ENCODE results near the gene GSTP1. TPM values are rescaled to one million over a fixed set of nuclear protein-coding genes. Genes with fewer than 3 reads are reported as not detected.
"Not testable (repeated sequence)": the region's sequence is repeated elsewhere in the genome, so short reads cannot be mapped to it uniquely, and the experiment has no call there.

GSTP1 gene
- total RNA-seq, 6 donors from 2014 or later, result 600 to 1,952 (median 1,144) TPM

DNA sequence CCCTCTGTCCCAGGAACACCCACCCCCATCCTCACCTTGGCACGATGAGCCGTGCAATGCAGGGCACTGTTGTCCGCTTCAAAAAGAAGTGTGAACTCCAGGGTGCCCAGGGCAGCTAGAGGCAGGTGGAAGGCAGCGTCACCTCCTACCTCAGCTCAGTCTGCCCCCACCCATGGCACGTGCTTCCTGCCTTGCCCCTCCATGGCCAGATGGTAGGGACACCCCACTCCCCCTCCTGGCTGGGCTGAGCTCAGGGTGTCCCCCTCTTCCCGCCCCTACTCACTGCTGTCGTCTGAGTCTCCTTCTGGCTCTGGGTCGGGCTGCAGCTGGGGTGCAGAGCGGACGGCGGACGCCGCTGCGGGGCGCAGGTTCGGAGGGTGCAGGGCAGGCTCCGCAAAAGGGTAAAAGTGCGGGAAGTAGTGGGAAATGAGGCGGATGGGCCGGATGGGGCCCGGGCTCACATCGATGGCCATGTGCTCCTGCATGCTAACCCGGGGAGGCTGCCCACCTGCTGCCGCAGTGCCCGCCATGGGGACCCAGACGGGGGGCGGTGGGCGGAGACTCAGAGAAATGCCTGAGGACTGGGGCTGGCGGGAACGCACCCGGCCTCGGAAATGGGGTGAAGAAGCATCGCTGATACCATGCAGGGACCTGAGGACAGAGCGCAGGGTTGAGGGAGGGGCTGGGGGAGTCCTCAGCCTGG is 32.3 kb downstream of the GSTP1 start:
- DNase-seq (peak in 1 of 2 donors; percentile 83), ATAC-seq (ENCODE audit: low FRiP score in 2 of 2) (no peak)
- 36 to 66% methylated on average over 4 to 31 of the region's 34 CpGs for WGBS, 2 donors
- Histone ChIP-seq H3K36me3 (peaks cover 4 to 21% (median 18%) of the 10 kb centered on the region in 4 donors), H3K4me1 (peaks cover 10 to 23% (median 20%) of the 10 kb centered on the region in 4 donors), H3K4me3 (no peak overlapping the region), H3K27ac (no peak overlapping the region), H3K27me3 (no peaks in the 10 kb centered on the region), H3K9me3 (no peaks in the 10 kb centered on the region)
- TF ChIP-seq EP300 (IDR thresholded peaks at IDR 0.05) (no peak), POLR2A (IDR thresholded peaks at IDR 0.05) (no peak), POLR2AphosphoS5 (IDR thresholded peaks at IDR 0.05) (no peak)
- TF ChIP-seq, protein P1, sequence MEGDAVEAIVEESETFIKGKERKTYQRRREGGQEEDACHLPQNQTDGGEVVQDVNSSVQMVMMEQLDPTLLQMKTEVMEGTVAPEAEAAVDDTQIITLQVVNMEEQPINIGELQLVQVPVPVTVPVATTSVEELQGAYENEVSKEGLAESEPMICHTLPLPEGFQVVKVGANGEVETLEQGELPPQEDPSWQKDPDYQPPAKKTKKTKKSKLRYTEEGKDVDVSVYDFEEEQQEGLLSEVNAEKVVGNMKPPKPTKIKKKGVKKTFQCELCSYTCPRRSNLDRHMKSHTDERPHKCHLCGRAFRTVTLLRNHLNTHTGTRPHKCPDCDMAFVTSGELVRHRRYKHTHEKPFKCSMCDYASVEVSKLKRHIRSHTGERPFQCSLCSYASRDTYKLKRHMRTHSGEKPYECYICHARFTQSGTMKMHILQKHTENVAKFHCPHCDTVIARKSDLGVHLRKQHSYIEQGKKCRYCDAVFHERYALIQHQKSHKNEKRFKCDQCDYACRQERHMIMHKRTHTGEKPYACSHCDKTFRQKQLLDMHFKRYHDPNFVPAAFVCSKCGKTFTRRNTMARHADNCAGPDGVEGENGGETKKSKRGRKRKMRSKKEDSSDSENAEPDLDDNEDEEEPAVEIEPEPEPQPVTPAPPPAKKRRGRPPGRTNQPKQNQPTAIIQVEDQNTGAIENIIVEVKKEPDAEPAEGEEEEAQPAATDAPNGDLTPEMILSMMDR (IDR thresholded peaks at IDR 0.05), result no peak

DNA sequence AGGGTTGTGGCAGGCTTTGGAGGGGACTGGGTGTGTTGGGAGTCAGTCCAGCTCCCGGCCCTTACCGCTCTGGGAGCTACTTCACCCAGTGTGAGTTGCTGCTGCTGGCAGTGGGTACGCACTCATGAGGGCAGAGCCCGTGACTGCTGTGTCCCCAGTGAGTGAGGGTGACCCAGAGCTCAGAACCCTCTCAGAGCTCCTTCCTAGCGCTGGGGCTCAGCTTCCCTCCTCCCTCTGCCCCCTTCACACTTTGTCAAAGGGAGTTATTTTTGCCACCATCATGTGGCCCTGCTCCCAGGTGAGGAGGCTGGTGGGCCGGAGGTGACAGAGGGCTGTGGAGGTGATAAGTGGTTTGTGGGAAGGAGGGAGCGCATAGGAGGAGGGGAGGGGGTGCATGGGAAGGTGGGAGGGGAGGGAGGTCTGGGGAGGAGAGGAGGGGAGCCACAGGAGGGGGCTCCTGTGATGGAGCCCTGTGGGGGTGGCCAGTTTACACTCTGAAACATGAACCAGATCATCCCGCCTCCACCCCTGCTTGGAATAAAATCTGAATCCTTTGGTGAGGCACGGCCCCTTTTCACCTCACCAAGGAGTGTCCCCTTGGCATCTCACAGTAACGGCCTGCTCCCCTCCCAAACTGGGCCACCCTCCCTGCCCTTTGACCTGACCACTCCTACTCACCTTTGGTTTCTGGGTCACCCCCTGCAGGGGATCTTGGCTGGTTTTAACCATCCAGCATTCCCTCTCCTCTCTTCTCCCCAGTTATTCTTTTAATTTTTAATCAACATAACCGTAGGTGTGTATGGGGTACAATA is 33.0 kb downstream of the GSTP1 start:
- H3K4me3 ChIP-seq, result no peak overlapping the region
- no peaks in the 10 kb centered on the region for H3K9me3 ChIP-seq
- H3K4me1 ChIP-seq, result peaks cover 10 to 23% (median 20%) of the 10 kb centered on the region in 4 donors
- DNase-seq (no peak), ATAC-seq (ENCODE audit: low FRiP score in 2 of 2) (no peak)
- no peak overlapping the region for H3K27ac ChIP-seq
- TF ChIP-seq, protein P1 (IDR thresholded peaks at IDR 0.05), result no peak
- TF ChIP-seq POLR2AphosphoS5 (IDR thresholded peaks at IDR 0.05), result no peak
- 32 to 49% methylated on average over 8 to 11 of the region's 11 CpGs for WGBS, 2 donors
- H3K27me3 ChIP-seq, result no peaks in the 10 kb centered on the region
- H3K36me3 ChIP-seq, result peaks cover 0 to 13% (median 11%) of the 10 kb centered on the region in 4 donors

DNA sequence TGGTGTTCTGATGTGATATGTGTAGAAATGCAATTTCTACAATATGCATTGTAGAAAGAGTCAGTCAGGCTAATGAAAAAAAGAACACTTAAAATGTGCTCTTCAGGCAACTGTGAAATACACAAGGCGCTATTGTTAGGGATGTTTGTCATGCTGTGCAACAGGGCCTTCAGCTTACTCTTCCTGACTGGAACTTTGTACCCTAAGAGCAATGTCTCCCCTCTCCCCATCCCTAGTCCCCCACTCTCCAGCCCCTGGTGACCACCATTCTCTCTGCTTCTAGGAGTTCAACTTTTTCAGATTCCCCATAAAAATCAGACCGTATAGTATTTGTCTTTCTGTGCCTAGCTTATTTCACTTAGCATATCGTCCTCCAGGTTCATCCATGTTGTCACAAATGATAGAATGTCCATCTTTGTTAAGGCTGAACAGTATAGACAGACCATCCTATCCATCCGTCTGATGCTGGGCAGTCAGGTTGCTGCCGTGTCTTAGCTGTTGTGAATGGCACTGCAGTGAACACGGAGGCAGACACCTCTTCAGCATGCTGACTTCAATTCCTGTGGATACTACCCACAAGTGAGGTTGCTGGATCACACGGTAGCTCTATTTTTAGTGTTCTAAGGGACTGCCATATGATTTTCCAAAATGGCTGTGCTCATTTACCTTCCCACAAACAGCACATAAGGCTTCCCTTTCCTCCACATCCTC is 33.8 kb downstream of the GSTP1 start:
- TF ChIP-seq, protein P1 (IDR thresholded peaks at IDR 0.05), result no peak
- TF ChIP-seq EP300 (IDR thresholded peaks at IDR 0.05), result no peak
- TF ChIP-seq POLR2AphosphoS5 (IDR thresholded peaks at IDR 0.05), result no peak
- TF ChIP-seq POLR2A (IDR thresholded peaks at IDR 0.05), result no peak
- H3K36me3 ChIP-seq, result peaks cover 0 to 6% (median 4%) of the 10 kb centered on the region in 4 donors
- no peak overlapping the region for H3K27ac ChIP-seq
- H3K4me3 ChIP-seq, result no peak overlapping the region
- WGBS, 2 donors, result 77 to 82% methylated on average over 7 of the region's 7 CpGs
- ATAC-seq (ENCODE audit: low FRiP score in 2 of 2), result no peak
- H3K4me1 ChIP-seq, result peaks cover 10 to 23% (median 20%) of the 10 kb centered on the region in 4 donors
- no peak for DNase-seq
- H3K27me3 ChIP-seq, result no peaks in the 10 kb centered on the region
- no peaks in the 10 kb centered on the region for H3K9me3 ChIP-seq

DNA sequence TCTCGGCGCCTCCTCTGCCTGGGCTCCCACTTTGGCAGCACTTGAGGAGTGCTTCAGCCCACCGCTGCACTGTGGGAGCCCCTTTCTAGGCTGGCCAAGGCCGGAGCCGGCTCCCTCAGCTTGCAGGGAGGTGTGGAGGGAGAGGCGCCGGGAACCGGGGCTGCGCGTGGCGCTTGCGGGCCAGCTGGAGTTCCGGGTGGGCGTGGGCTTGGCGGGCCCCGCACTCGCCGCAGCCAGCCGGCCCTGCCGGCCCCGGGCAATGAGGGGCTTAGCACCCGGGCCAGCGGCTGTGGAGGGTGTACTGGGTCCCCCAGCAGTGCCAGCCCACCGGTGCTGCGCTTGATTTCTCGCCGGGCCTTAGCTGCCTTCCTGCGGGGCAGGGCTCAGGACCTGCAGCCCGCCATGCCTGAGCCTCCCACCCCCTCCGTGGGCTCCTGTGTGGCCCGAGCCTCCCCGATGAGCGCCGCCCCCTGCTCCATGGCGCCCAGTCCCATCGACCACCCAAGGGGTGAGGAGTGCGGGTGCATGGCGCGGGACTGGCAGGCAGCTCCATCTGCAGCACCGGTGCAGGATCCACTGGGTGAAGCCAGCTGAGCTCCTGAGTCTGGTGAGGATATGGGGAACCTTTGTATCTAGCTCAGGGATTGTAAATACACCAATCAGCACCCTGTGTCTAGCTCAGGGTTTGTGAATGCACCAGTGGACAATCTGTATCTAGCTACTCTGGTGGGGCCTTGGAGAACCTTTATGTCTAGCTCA is 35.5 kb downstream of the GSTP1 start:
- peak in 1 of 2 donors; percentile 77 for DNase-seq
- not testable (repeated sequence) for H3K27me3 ChIP-seq; H3K27ac ChIP-seq; H3K36me3 ChIP-seq; H3K4me3 ChIP-seq; H3K9me3 ChIP-seq; ATAC-seq (ENCODE audit: low FRiP score in 2 of 2)
- 90 to 96% methylated on average over 17 to 18 of the region's 40 CpGs for WGBS, 2 donors
- H3K4me1 ChIP-seq, result peaks cover 5 to 16% (median 13%) of the 10 kb centered on the region in 4 donors

DNA sequence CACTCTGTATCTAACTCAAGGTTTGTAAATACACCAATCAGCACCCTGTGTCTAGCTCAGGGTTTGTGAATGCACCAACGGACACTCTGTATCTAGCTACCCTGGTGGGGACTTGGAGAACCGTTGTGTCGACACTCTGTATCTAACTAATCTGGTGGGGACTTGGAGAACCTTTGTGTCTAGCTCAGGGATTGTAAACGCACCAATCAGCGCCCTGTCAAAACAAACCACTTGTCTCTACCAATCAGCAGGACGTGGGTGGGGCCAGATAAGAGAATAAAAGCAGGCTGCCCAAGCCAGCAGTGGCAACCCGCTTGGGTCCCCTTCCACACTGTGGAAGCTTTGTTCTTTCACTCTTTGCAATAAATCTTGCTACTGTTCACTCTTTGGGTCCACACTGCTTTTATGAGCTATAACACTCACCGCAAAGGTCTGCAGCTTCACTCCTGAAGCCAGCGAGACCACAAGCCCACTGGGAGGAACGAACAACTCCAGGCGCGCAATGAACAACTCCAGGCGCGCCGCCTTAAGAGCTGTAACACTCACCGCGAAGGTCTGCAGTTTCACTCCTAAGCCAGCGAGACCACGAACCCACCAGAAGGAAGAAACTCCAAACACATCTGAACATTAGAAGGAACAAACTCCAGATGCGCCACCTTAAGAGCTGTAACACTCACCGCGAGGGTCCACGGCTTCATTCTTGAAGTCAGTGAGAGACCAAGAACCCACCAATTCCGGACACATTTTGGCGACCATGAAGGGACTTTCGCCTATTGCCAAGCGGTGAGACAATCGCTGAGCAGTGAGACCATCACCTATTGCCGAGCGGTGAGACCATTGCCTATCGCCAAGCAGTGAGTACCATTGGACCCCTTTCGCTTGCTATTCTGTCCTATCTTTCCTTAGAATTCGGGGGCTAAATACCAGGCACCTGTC is 36.3 kb downstream of the GSTP1 start:
- not testable (repeated sequence) for ATAC-seq (ENCODE audit: low FRiP score in 2 of 2); H3K9me3 ChIP-seq; H3K27me3 ChIP-seq; DNase-seq; H3K27ac ChIP-seq; H3K36me3 ChIP-seq; H3K4me3 ChIP-seq; H3K4me1 ChIP-seq
- 83 to 96% methylated on average over 27 to 32 of the region's 33 CpGs for WGBS, 2 donors

DNA sequence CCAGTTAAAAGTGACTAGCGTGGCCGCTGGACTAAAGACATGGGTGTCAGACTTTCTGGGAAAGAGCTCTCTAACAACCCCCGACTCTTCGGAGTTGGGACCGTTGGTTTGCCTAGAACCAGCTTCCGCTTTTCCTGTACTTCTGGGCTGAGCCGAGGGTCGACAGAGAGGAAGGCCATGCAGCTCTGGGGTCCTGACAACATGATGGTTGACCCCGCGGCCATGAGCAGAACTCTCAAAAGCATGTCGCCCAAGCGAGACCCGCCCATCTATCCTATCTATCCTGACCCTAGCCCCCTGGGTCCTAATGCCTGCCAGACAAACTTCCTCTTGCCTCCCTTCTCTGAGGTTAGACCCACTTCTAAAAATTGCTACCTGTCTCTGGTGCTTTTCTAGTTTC is 37.0 kb downstream of the GSTP1 start:
- not testable (repeated sequence) for H3K9me3 ChIP-seq; DNase-seq; H3K27me3 ChIP-seq; H3K36me3 ChIP-seq; H3K4me3 ChIP-seq; H3K4me1 ChIP-seq; ATAC-seq (ENCODE audit: low FRiP score in 2 of 2); H3K27ac ChIP-seq
- 91 to 95% methylated on average over 4 to 13 of the region's 13 CpGs for WGBS, 2 donors

DNA sequence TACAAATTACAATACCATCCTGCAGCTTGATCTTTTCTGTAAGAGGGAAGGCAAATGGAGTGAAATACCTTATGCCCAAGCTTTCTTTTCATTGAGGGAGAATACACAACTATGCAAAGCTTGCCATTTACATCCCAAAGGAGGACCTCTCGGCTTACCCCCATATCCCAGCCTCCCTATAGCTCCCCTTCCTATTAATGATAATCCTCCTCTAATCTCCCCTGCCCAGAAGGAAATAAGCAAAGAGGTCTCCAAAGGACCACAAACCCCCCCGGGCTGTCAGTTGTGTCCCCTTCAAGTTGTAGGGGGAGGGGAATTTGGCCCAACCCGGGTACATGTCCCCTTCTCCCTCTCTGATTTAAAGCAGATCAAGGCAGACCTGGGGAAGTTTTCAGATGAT is 38.3 kb downstream of the GSTP1 start:
- not testable (repeated sequence) for H3K9me3 ChIP-seq; H3K27me3 ChIP-seq; H3K4me3 ChIP-seq; DNase-seq; H3K4me1 ChIP-seq; H3K36me3 ChIP-seq; ATAC-seq (ENCODE audit: low FRiP score in 2 of 2); H3K27ac ChIP-seq
- 64 to 76% methylated on average over 3 of the region's 3 CpGs for WGBS, 2 donors

All from upper lobe of left lung (tissue), 6 donors.